Osteoblast (primary cell): ENCODE results near the gene FXR1. TPM values are rescaled to one million over a fixed set of nuclear protein-coding genes. Genes with fewer than 3 reads are reported as not detected.
"Not testable (repeated sequence)": the region's sequence is repeated elsewhere in the genome, so short reads cannot be mapped to it uniquely, and the experiment has no call there.

ENCODE experiments used
- DNase-seq: peaks from one replicate; pipeline ENCODE4 v3.0.0; 2011; ENCODE audit warnings: low spot score, mixed read lengths; ENCODE audit not compliant: insufficient read length; ENCODE audit errors: missing footprints
- H2AFZ ChIP-seq: 2 replicates; pipeline ENCODE4 v1.6.0; 2011; ENCODE audit warnings: mild to moderate bottlenecking, low read length
- H3K27ac ChIP-seq: 2 replicates; pipeline ENCODE4 v1.5.1; 2011; ENCODE audit warnings: mild to moderate bottlenecking, low read depth, low read length, moderate library complexity
- H3K27me3 ChIP-seq: 2 replicates; pipeline ENCODE4 v1.6.0; 2012; ENCODE audit warnings: mild to moderate bottlenecking, control low read depth, inconsistent platforms, low read length, moderate library complexity; ENCODE audit not compliant: insufficient read depth
- H3K36me3 ChIP-seq: 2 replicates; pipeline ENCODE4 v1.5.1; 2011; ENCODE audit warnings: mild to moderate bottlenecking, low read length, control low read depth, moderate library complexity; ENCODE audit not compliant: insufficient read depth
- H3K4me1 ChIP-seq: 2 replicates; pipeline ENCODE4 v1.5.1; 2011; ENCODE audit warnings: mild to moderate bottlenecking, low read length, control low read depth, moderate library complexity; ENCODE audit not compliant: insufficient read depth
- H3K4me2 ChIP-seq: 2 replicates; pipeline ENCODE4 v1.6.0; 2011; ENCODE audit warnings: mild to moderate bottlenecking, low read length; ENCODE audit not compliant: insufficient read depth
- H3K4me3 ChIP-seq: fragments of 200-600 bp; sonication (generic); 3 replicates; pipeline ENCODE4 v1.5.1; 2012; ENCODE audit warnings: mild to moderate bottlenecking, low read length, inconsistent platforms; ENCODE audit not compliant: insufficient read depth
- H3K79me2 ChIP-seq: 2 replicates; pipeline ENCODE4 v1.6.0; 2012; ENCODE audit warnings: mild to moderate bottlenecking, low read length, control low read depth, inconsistent platforms; ENCODE audit not compliant: insufficient read depth
- H3K9me3 ChIP-seq: 2 replicates; pipeline ENCODE4 v1.5.1; 2011; ENCODE audit warnings: low read depth, low read length, control low read depth
- H4K20me1 ChIP-seq: 2 replicates; pipeline ENCODE4 v1.6.0; 2012; ENCODE audit warnings: mild to moderate bottlenecking, low read length, control low read depth; ENCODE audit not compliant: insufficient read depth
- CTCF ChIP-seq: IDR thresholded peaks from 2 replicates; pipeline ENCODE4 v1.5.1; 2011; ENCODE audit warnings: mild to moderate bottlenecking, low read depth, low read length, moderate library complexity; ENCODE audit errors: extremely low read depth
- total RNA-seq: library from RNA; depleted of rRNA; stranded (reverse); fragments of >200 nt; gene quantifications from 2 replicates; pipeline ENCODE4 v1.2.3, GENCODE V29; 2012

FXR1 gene
- total RNA-seq, 1 donor: 110 TPM

- TF ChIP-seq CTCF: no peak
- Histone ChIP-seq H2AFZ (no peak overlapping the region), H3K4me2 (no peak overlapping the region), H3K4me1 (peaks cover 4% of the 10 kb centered on the region), H4K20me1 (no peaks in the 10 kb centered on the region), H3K36me3 (peaks cover 40% of the 10 kb centered on the region), H3K27ac (peak overlapping the region; percentile 43), H3K27me3 (no peaks in the 10 kb centered on the region), H3K79me2 (no peaks in the 10 kb centered on the region), H3K9me3 (no peaks in the 10 kb centered on the region), H3K4me3 (no peak overlapping the region)
- DNase-seq: no peak
These were observed 68.1 kb downstream of the FXR1 start for GRCh38 chr3:180980611-180981010.

GRCh38 chr3:180981912-180982311 is 69.4 kb downstream of the FXR1 start:
- Histone ChIP-seq H3K27ac (no peak overlapping the region), H3K9me3 (no peaks in the 10 kb centered on the region), H2AFZ (no peak overlapping the region), H3K27me3 (no peaks in the 10 kb centered on the region), H3K79me2 (no peaks in the 10 kb centered on the region), H3K4me2 (no peak overlapping the region), H3K36me3 (peaks cover 32% of the 10 kb centered on the region), H4K20me1 (no peaks in the 10 kb centered on the region), H3K4me1 (peaks cover 4% of the 10 kb centered on the region), H3K4me3 (no peak overlapping the region)
- TF ChIP-seq CTCF: no peak
- DNase-seq: no peak

GRCh38 chr3:180983136-180983535 is 70.7 kb downstream of the FXR1 start:
- no peak overlapping the region for H3K27ac ChIP-seq
- H2AFZ ChIP-seq: no peak overlapping the region
- H3K27me3 ChIP-seq: no peaks in the 10 kb centered on the region
- H3K79me2 ChIP-seq: peaks cover 10% of the 10 kb centered on the region
- no peaks in the 10 kb centered on the region for H4K20me1 ChIP-seq
- no peak for DNase-seq
- no peaks in the 10 kb centered on the region for H3K9me3 ChIP-seq
- TF ChIP-seq CTCF: no peak
- H3K4me1 ChIP-seq: peaks cover 4% of the 10 kb centered on the region
- H3K4me2 ChIP-seq: no peak overlapping the region
- H3K36me3 ChIP-seq: peaks cover 37% of the 10 kb centered on the region
- H3K4me3 ChIP-seq: no peak overlapping the region

GRCh38 chr3:180986366-180986765 is 73.9 kb downstream of the FXR1 start:
- not testable (repeated sequence) for H3K27me3 ChIP-seq, H3K4me2 ChIP-seq, H3K9me3 ChIP-seq, DNase-seq, H2AFZ ChIP-seq, H3K27ac ChIP-seq, H4K20me1 ChIP-seq, H3K4me3 ChIP-seq
- H3K79me2 ChIP-seq: peaks cover 21% of the 10 kb centered on the region
- peaks cover 11% of the 10 kb centered on the region for H3K4me1 ChIP-seq
- peaks cover 23% of the 10 kb centered on the region for H3K36me3 ChIP-seq
